GM21786 (cell line): ENCODE measurements around the gene BABAM2.
"Not testable (repeated sequence)": the region's sequence is repeated elsewhere in the genome, so short reads cannot be mapped to it uniquely, and the experiment has no call there.

ENCODE experiments used
- ATAC-seq: cut with Tn5 transposase; IDR thresholded peaks from one replicate; pipeline ENCODE4 v1.9.1; 2021; ENCODE audit not compliant: unreplicated experiment

Gene BABAM2

DNA sequence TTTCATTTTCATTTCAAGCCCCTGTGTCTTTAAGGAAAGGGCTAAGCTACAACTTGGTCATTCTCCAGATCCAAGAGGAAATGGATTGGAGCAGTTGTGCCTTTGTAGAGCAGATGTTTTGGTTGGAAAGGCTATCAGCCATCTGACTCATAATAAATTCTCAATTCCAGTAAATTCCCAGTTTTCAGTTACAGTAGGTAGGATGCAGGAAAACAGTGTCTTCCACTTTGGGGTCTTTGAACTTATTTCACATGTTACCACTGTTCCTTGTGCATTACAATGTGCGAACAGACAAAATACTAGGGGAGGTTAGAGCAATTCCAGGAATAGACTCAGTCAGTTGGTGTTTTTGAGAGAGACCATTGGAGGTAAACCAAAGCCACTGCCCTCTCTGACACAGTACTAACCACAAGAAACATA is 211.9 kb downstream of the BABAM2 start:
- ATAC-seq = no peak

DNA sequence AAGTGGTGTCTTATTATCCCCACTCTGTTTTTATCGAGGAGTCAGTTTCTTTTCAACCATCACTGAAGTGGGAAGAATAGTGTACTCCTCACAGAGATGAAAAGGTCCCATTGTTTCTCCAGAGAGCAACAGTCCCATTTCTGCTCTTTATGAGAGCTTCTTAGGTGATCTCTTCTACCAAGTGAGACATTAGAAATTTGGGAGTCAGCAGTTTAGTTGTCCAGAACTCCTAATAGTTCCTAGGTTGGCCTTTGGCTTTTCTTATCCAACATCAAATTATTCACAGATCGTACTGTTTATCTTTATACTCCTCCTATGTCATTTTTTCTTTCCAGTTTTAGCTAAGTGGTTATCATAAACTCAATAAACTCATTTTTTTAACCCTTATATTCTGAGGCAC is 213.1 kb downstream of the BABAM2 start:
- ATAC-seq = no peak

- no peak for ATAC-seq
Measured at GRCh38 chr2:28108143-28108542, 217.6 kb downstream of the BABAM2 start.

DNA sequence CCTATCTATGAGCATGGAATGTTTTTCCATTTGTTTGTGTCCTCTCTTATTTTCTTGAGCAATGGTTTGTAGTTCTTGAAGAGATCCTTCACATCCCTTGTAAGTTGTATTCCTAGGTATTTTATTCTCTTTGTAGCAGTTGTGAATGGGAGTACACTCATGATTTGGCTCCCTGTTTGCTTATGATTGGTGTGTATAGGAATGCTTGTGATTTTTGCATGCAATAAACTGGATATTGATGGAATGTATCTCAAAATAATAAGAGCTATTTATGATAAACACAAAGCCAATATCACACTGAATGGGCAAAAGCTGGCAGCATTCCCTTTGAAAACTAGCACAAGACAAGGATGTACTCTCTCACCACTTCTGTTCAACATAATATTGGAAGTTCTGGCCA is 223.2 kb downstream of the BABAM2 start:
- not testable (repeated sequence) for ATAC-seq

GRCh38 chr2:28117104-28117596 is 226.6 kb downstream of the BABAM2 start:
- no peak for ATAC-seq

DNA sequence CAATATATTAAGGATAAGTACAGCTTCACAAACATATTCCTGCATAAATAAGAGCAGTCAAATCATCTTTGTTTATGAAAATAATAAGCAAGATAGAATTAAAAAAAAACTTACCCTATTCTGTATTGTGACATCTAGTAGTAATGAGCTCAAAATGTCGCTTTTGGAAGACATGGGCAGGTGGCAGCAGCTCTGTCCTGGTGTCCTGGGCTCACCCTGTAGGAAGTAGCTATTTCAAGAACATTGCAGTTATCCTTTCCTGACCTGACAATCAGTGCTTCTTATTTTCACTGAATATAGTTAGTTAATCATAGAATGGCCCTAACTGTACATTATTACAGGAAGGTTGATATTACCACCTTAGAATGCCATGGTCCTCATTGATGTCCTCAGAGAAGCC is 229.1 kb downstream of the BABAM2 start:
- ATAC-seq = no peak

GRCh38 chr2:28128281-28128950 is 237.9 kb downstream of the BABAM2 start:
- no peak for ATAC-seq

GRCh38 chr2:28129955-28130695 is 239.6 kb downstream of the BABAM2 start:
- ATAC-seq = no peak

DNA sequence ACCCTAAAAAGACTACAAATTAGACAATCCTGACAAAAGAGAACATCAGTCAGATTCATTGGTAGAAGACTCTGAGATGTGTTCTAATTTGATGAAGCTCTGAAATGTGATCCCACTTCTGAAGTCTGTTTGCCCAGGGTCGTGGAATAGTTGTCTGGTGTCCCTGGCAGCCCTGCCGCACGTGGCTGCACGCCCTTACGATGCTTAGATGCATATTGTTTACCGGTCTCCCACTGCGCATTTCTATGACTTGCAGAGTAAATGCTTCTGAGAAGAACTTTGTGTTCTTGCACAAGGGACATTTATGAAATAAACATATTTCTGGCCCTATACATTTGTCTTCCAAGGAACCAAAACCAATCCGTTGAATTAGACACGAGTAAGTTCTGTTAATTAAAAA is 243.2 kb downstream of the BABAM2 start:
- ATAC-seq = no peak

- ATAC-seq = no peak
Measured at GRCh38 chr2:28134262-28134812, 243.8 kb downstream of the BABAM2 start.

GRCh38 chr2:28134857-28135256 is 244.3 kb downstream of the BABAM2 start:
- ATAC-seq = no peak

DNA sequence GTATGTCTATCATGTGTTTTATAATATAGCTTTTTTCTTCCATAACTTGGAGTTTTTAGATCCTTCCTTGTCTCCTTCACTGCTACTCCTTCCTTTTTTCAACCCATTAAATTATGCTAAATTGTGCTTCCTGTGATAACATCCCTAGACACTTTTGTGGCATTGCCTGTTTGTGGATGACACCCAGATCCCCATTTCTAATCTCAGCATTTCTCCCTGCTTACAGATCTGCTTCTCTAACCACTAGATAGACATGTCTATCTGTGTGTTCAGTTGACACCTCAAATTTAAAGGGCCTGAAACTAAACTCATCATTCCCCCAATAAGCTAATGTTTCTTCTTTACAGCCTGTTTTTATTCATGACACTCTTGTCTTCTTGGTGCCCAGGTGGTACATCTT is 244.8 kb downstream of the BABAM2 start:
- no peak for ATAC-seq

DNA sequence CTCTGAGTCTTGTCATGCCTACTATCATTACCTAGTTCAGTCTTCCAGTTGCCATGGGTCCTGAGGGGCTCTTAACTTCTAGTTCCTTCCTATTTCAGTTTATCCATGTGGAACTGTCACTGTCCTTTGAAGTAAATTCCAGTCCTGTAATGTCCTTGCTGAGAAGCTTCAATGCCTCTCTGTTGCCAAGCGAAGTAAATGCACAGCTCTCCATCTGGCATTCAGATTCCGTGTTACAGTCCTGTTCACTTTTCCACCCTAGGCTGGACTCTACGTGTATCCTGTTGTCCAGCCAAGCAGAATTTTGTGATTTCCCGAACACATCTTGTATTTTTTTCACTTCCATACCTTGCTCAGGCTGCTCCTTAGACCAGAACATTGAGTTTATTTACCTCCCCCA is 245.3 kb downstream of the BABAM2 start:
- ATAC-seq = no peak

GRCh38 chr2:28136556-28136955 is 246.0 kb downstream of the BABAM2 start:
- ATAC-seq = no peak

DNA sequence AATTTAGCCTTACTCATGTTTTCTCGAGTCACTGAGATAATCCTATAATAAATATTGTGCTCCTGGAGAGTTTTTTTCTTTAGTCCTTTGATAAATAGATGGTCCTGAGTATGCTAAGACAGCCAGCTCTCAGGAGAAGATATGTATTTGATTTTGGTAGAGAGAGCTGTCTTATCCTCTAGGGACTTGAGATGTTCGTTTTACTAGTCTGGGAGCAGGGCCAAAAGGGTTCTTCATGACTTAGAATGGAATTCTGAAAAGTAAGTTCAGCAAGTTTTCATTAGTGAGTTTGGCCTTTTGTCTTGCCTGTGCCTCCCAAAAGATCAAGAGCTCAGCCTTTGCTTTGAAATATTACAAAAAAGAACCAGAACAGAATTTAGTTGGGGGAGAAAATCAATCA is 246.7 kb downstream of the BABAM2 start:
- ATAC-seq = no peak

DNA sequence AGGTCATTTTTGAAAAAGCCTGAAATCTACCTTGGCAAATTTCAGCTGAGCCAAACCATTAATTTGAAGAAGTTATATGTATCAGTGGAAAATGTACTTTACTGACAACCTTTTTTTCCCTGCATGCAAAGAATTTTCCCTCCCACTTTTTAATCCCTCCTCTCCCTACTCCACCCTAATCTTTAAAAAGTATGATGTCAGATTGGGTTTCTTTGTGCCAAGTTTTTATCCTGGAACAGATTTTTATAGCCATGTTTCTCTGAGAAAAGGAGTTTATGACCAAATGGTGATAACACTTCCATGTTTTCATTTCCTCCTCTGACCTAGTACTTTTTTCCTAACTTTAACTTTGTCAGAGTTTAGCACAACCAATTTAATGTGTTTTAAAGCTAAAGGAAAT is 251.9 kb downstream of the BABAM2 start:
- ATAC-seq = no peak

DNA sequence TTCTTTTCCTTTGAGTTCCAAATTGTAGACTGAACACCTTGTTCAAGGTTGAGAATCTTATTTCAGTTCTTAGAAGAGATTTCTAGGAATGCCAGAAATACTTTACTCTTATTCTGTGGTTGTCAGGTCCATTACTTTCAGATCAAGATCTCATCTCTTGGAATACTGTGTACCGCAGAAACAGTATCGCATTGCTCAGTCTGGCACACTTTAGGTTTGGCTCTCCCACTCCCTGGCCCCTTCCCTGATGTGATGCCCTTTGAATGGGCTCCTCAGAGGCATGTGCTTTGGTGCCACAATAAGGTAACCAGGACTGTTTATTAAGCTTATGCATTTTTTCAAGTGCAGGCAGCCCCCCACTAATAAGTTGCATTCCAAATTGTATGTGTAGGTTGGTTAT is 257.5 kb downstream of the BABAM2 start:
- no peak for ATAC-seq

GRCh38 chr2:28148566-28148965 is 258.0 kb downstream of the BABAM2 start:
- ATAC-seq = no peak

GRCh38 chr2:28150236-28150915 is 259.8 kb downstream of the BABAM2 start:
- ATAC-seq = no peak

DNA sequence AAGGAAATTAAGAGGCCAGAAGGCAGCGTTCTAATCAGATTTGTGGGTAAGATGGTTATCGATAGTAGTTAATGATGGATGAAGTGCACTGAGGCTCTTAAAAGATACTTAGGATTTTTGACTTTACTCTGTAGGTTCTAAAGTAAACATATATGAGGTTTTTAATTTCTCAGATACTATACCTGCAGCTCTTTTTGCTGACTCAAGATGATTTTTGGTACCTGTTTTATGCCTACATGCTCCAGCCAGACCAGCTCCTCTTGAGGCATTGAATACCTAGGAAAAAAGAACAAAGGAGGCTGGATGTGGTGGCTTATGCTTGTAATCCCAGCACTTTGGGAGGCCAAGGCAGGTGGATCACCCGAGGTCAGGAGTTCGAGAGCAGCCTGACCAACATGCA is 260.5 kb downstream of the BABAM2 start:
- ATAC-seq = no peak

DNA sequence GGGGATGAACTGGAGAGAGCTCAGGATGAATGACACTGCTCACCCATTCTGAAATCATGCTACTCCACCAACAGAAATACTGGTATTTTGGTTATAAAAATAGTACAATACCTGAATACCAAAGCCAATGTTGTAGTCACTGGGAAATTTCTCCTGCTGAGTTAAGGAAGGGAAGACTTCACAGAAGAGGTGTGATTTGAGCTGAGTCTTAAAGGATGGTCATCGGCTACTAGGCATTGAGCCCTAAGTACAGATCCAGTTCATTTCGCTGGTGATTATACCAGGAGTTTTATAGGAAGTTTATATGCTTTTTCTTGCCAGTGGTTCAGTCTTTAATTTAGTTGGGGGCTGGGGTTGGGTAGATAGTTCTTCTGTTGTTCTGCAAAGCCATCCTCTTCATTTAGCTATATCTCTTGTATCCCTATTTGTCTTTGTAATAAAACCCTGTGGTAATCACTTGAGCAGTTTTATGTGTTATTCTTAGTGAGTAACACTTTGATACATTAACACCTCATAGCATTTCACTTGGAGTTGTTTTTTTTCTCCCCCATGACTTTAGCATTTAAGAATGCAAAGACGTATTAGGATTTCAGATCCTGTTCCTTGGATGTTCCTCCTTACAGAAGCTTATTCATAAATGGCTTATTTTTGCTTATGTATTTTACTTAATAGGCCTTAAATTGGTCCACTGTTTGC is 262.2 kb downstream of the BABAM2 start:
- ATAC-seq = no peak
